Measurements from ENCODE around the gene FAT1. TPM values are rescaled to one million over a fixed set of nuclear protein-coding genes. Genes with fewer than 3 reads are reported as not detected.
A peak's percentile ranks its signal among the peaks of the same experiment; 100 is the strongest.

FAT1 gene
- total and polyA plus RNA-seq, 12 donors = 20.4 to 131 (median 75.5) TPM

- no peaks in the 10 kb centered on the region for H3K36me3 ChIP-seq
- DNase-seq = peak; percentile 59 to 75
- ATAC-seq = peak; percentile 53 to 75 (median 62)
- TF ChIP-seq, protein P1, sequence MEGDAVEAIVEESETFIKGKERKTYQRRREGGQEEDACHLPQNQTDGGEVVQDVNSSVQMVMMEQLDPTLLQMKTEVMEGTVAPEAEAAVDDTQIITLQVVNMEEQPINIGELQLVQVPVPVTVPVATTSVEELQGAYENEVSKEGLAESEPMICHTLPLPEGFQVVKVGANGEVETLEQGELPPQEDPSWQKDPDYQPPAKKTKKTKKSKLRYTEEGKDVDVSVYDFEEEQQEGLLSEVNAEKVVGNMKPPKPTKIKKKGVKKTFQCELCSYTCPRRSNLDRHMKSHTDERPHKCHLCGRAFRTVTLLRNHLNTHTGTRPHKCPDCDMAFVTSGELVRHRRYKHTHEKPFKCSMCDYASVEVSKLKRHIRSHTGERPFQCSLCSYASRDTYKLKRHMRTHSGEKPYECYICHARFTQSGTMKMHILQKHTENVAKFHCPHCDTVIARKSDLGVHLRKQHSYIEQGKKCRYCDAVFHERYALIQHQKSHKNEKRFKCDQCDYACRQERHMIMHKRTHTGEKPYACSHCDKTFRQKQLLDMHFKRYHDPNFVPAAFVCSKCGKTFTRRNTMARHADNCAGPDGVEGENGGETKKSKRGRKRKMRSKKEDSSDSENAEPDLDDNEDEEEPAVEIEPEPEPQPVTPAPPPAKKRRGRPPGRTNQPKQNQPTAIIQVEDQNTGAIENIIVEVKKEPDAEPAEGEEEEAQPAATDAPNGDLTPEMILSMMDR (IDR thresholded peaks at IDR 0.05) = peak in 4 of 9 donors; percentile 11 to 42 (median 29)
- intact Hi-C loops (cut with DNase I) = loop anchor here in 6 of 10 donors (5.0 to 10.0 kb wide), 6 partner anchors 62 to 451 kb away; no protein-coding TSS in a partner anchor
- peak overlapping the region; percentile 41 to 97 (median 88) for H3K27ac ChIP-seq
- peaks cover 0 to 30% (median 7%) of the 10 kb centered on the region in 9 donors for H3K4me1 ChIP-seq
- 0 to 1% methylated on average over 70 to 82 of the region's 82 CpGs for WGBS, 2 donors
- H3K27me3 ChIP-seq = peaks cover 0 to 72% (median 21%) of the 10 kb centered on the region in 7 donors
- H3K4me3 ChIP-seq = peak overlapping the region; percentile 56 to 87 (median 78)
- H3K9me3 ChIP-seq = no peaks in the 10 kb centered on the region
These were observed 2.9 kb upstream of the FAT1 start for GRCh38 chr4:186726426-186727168.

DNA sequence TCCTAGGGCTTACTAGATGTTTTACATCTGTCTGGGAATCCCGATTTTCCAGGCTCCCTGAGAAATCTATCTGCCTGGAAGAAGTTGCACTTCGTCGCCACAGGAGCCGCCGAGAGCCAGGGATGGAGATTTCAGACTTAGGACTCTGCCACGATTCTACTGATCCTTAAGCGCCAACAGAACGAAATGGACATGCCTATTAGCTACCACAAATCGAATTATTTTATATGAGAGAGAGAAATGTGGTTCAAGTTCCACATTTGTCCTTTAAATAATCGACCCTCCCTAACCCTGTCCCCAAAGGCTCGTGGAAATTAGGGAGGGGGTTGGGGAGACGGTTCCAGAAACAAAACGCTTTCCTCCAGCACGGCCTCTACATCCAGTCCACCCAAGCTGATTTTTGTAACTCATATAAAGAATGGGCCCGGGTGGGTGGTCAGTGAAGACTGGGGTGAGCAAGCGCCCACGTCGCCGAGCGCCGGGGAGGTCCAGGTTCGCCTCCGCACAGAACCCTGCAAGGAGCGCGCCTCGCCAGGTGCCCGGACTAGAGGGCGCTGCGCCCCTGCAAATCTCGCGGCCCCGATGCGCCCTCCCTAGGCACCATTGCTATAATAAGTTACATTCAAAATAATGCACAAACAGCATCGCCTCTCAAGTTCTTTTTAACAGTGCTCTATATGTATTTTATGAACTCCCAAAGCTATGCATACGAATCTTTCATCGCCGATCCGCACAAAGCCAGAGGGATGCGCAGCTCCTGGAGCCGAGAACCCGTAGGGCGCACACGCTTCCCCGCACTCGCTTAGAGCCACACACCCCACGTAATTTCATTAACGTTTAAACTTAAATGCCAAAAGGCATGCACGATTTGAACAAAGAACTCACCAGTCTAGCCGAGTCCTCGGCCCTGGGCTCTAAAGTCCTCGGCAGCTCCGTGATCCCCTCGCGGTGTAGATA, 2.1 kb upstream of the FAT1 start:
- Histone ChIP-seq H3K9me3 (peaks cover 0 to 2% (median 0%) of the 10 kb centered on the region in 11 donors), H3K4me1 (peaks cover 0 to 32% (median 7%) of the 10 kb centered on the region in 9 donors), H3K27ac (peak overlapping the region; percentile 41 to 97 (median 90)), H3K36me3 (no peaks in the 10 kb centered on the region), H3K27me3 (peaks cover 0 to 77% (median 21%) of the 10 kb centered on the region in 7 donors), H3K4me3 (peak overlapping the region; percentile 56 to 87 (median 78))
- intact Hi-C loops (cut with DNase I) = loop anchor here in 6 of 10 donors (2.0 to 10.0 kb wide), 7 partner anchors 57 to 452 kb away; no protein-coding TSS in a partner anchor
- 0 to 1% methylated on average over 54 of the region's 54 CpGs for WGBS, 2 donors
- TF ChIP-seq, protein P1 (IDR thresholded peaks at IDR 0.05) = peak; percentile 29 to 79 (median 60)
- DNase-seq (peak; percentile 73 to 78), ATAC-seq (peak; percentile 63 to 92 (median 86))

DNA sequence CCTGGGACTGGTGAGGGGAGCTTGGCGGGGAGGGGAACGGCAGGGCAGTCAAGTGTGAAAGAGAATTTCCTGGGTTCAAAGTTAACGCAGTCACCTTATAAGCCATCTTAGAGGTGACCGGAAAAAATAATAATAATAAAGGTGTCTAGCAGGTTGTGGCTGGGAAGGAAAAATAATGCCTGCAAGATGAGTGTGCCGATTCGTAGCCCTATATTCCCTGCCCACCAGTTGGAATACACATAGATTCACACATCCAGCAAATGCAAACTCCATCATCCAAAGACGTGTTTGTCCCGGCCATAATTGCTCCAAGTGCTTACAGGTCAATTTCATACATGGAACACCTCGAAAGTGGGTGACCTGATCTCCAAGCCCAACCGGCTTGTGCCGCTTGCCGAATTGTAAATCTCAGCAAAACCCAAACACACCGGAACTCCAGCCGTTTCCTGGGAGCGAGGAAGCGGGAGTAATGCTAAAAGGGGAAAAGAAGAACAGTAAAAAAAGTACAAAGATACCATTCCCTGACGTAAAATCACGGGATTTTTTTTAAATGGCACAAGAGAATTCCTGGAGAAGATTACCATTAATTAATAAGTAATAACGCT, 1.3 kb upstream of the FAT1 start:
- no peak for ATAC-seq
- TF ChIP-seq, protein P1 (IDR thresholded peaks at IDR 0.05) = no peak
- 1 to 2% methylated on average over 19 of the region's 19 CpGs for WGBS, 2 donors
- Histone ChIP-seq H3K36me3 (no peaks in the 10 kb centered on the region), H3K4me3 (peak overlapping the region; percentile 63 to 87 (median 78)), H3K27ac (peak overlapping the region; percentile 84 to 97 (median 90)), H3K9me3 (peaks cover 0 to 10% (median 6%) of the 10 kb centered on the region in 11 donors), H3K27me3 (peaks cover 0 to 77% (median 21%) of the 10 kb centered on the region in 7 donors), H3K4me1 (peaks cover 0 to 32% (median 7%) of the 10 kb centered on the region in 9 donors)
- no peak for DNase-seq
- intact Hi-C loops (cut with DNase I) = loop anchor here in 9 of 10 donors (2.0 to 10.0 kb wide), 10 partner anchors 53 to 452 kb away; no protein-coding TSS in a partner anchor
